GM18858 (cell line): Measurements from ENCODE around the gene MIGA2.

Experiments used
- ATAC-seq: cut with Tn5 transposase; IDR thresholded peaks from one replicate; pipeline ENCODE4 v1.9.1; 2021; ENCODE audit not compliant: unreplicated experiment

Gene MIGA2

GRCh38 chr9:129011170-129011569 lies 25.3 kb upstream of the MIGA2 start:
- ATAC-seq = no peak

DNA sequence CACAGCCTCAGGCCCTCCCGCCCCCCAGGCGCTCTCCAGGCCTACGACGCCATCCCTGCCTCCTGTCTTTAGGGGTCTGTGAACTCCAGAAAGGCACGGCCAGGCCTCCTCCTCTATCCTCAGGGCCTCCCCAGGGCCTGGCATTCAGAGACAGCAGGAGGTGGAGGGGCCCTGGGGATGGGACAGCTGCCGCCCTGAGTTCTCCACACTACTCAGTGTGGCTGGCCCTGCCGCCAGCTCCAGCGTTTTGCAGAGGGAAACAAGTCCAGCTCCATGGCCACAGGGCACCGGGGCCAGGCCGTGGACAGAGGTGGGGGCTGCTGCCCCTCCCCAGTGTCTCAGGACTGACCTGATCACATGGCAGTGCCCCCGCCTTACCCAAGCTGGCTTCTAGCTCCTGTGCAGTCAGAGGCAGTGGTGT lies 24.7 kb upstream of the MIGA2 start:
- ATAC-seq = no peak

DNA sequence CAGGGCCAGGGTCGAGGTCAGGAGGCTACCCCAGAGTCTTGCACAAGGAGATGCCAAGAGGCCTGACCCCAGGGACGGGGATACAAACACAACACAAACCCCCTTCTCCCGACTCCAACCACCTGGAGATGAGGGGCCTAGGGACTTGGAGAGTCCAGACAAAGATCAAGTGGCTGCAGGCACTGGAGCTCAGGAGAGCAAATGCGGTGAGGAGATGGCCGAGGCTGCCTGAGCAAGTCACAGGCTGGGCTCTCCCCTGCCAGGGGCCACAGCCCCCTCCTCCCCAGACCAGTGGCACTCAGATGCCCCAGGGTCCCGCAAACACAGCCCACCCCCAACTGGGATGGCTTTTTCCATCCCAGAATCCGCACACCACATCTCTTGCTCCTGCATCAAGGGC lies 24.1 kb upstream of the MIGA2 start:
- ATAC-seq = no peak

GRCh38 chr9:129012893-129013448 lies 23.5 kb upstream of the MIGA2 start:
- ATAC-seq = no peak

DNA sequence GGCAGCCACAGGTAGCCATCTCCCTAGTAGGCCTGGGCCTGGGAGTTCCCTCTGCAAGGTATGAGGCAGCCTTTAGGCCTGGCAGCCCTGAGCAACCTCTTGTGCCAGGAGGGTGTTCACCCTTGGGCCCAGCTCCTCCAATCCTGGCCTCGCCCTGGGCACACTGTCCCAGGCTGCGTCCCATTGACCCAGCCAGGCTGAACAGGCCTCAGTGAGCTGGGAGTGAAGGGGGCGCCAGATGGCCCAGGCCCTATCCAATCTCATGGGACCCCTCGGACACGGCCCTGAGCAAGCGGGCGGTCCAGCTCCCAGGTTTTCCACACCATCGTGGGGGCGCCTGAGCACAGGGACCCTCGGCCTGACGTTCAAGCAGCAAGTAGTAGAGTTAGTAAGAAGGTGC lies 22.8 kb upstream of the MIGA2 start:
- no peak for ATAC-seq

DNA sequence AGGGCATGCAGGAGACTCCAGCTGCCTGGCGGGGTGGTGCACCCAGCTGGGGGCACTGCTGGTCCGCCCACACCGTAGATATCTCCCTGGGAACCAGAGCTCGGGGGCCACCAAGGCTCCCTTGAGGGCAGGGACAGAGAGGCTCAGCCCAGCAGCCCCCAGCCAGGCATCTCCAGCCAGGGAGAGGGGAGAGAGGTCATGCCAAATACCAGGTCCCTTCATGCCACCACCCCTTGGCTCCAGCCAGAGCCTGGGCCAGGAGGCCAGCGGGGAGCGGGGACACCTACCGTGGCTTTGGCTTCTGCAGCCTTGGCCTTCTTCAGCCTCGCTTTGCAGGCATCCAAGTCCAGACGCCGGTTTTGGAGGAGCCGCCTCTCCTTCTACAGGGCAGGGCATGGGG lies 22.3 kb upstream of the MIGA2 start:
- ATAC-seq = no peak

- no peak for ATAC-seq
Observed at GRCh38 chr9:129014608-129015007, 21.8 kb upstream of the MIGA2 start.

DNA sequence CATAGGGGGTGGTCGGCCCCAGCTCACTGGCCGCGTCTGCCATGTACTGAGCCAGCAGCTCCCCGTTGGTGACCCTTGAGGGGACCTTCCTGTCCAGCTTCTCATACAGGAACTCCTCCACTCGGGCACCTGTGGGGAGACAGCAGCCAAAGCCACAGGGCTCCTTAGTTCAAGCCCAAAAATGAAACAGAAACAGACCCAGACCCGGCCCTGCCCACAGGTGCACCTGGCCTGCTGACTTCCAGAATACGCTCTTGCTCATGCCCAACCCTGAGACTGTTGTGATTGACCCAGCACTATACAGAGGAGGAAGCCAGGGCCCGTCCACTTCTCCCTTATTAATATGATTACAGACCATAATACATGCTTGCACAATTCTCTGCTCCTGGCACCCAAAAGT lies 15.3 kb upstream of the MIGA2 start:
- ATAC-seq = no peak

DNA sequence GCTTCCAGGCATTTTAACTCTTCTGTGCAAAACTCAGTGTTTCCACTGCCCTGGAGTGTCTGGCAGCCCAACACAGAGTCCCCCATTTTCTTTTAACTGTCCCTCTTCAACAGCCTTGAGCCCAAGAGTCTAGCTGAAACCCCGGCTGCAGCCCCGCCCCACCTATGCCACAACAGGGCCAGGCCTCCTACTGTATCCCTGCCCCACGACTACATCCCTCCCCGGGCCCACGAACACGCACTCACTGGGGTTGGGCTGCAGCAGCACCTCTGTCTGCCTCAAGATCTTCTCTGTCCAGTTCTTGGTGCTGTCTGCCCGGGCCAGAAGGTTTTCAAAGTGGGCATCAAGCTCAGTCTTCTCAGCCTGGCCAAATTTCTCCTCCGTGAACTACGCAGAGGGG lies 14.4 kb upstream of the MIGA2 start:
- ATAC-seq = no peak

DNA sequence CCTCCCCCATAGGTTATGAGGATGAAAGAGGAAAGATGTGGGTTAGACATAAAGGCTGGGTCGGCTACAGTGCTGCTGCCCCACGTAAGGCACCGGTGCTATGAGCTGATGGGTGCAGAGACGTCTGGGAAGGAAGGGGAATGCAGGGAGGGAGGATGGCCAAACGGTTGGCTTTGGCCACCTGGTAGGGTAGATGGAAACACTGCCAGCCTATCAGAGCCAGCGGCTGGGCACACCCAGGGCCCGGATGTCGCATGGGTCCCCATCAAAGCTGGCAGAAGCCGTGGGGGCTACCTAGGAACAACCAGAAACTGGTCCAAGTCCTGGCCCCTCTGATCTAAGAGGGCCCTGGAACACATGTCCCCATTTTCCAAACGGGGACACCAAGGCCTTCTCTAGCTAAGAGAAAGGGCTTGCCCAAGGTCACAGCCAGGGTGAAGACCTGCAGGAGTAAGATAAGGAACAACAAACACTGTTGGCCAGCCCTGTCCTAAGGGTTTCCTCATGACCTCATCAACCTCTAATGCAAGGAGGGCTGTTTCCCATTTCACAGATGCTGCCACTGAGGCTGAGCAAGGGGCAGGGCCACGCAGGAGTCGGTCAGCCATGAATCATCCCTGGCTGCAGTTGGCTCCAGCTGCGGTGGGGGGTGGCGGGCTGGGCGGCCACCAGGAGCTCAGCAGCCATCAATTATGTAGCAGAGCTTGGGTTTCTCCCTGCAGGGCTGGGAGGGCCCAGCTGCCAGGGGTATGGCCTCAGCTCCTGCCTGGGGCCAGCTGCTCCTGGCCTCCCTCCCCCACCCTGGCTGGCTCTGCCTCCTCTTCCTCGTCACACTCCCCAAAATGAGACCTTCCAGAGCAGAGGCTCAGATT lies 13.2 kb upstream of the MIGA2 start:
- ATAC-seq = no peak

- ATAC-seq = no peak
Observed at GRCh38 chr9:129023908-129024233, 12.6 kb upstream of the MIGA2 start.

- no peak for ATAC-seq
Observed at GRCh38 chr9:129026442-129027223, 9.8 kb upstream of the MIGA2 start.

DNA sequence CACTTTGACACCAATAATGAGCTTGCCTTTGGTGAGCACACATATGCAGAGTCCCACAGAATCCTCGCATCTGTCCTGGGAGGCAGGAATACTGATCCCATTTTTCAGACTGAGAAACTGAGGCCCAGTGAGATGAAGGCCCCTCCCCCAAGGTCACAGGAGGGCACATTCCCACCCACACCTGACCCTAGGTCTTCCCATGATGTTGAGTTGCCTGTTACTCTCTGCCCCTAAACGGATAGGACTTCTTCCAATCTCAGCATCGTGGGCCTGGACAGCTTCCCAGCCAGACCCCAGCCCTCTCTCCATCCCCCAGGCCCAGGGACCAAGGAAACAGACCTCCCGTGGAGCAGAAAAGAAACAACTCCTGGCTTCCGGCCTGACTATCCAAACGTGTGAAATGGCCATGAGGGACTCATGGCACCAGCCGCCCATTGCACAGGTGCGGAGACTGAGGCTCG lies 9.2 kb upstream of the MIGA2 start:
- ATAC-seq = no peak

- peak; percentile 33 for ATAC-seq
Observed at GRCh38 chr9:129027685-129028191, 8.7 kb upstream of the MIGA2 start.

DNA sequence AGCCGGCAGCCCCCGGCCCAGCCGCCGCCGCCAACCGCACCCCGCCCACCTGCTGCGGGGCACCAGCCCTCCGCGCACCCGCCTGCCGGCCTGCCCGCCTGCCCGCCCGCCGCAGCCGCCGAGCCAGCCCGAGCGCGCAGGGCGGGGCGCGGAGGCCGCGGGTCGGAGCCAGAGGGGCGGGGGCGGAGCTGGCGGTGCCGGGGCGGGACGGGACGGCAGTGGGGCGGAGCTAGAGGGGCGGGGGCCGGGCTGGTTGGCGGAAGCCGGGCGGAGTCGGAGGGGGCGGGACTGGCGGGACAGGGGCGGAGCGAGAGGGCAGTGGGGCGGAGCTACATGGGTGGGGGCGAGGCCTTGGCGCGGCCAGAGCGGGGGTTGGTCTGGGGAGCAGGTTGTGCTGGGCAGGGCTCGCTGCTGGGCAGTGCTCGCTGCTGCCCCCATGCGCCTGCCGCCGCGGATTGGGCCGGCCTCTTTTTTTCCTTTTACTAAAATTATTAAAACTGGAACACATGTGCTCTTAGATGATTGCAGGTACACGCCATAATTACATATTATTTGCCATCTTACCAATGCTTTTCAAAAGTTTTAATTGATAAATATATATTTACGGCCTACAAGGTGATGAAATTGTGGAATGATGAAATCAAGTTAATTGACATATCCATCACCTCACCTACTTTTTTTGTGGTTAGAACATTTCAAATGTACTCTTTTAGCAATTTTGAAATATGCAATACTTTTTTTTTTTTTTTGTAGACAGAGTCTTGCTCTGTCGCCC lies 8.0 kb upstream of the MIGA2 start, which contains the start of gene SH3GLB2:
Gene SH3GLB2 (minus strand): TSS at position 140 of the 775 bp plus-strand sequence. CDS start 177 bp downstream, outside the sequence.
- peak; percentile 56 for ATAC-seq

- ATAC-seq = no peak
Observed at GRCh38 chr9:129030191-129030590, 6.2 kb upstream of the MIGA2 start.

DNA sequence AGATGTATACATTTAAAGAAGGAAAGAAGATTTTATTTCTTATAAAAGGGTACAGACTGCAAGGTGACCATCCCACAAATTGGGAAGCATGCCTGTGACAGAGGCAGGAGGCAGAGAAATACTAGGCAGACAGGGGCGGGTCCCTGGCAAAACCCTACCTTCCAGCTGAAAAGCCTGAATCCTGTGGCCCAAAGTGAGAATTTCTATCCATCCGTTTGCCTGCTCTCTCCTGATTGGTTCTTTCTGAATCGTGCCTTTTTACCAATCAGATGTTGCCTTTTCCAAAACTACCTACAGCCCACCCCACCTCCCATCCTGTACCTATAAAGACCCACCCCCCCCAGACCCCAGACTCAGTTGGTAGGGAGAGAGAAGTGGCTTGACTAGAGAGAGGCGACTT lies 4.9 kb upstream of the MIGA2 start:
- no peak for ATAC-seq

- no peak for ATAC-seq
Observed at GRCh38 chr9:129032541-129033159, 3.8 kb upstream of the MIGA2 start.

- no peak for ATAC-seq
Observed at GRCh38 chr9:129033216-129033615, 3.2 kb upstream of the MIGA2 start.

DNA sequence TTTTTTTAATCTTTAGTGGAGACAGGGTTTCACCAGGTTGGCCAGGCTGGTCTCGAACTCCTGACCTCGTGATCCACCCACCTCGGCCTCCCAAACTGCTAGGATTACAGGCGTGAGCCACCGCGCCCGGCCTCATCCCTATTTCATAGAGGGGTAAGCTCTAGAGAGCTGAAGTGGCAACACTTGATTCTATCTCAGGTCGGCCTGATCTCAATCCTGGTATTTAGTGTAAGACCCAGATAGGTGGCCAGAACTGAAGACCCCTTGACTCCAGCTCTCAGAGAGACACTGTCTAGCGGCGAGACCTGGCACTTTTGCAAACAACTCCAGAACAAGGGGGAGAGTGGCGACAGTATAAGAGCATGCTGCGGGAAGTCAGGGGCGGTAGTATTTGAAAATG lies 588 bp upstream of the MIGA2 start:
- peak; percentile 2 for ATAC-seq
